HG02884 (cell line): ENCODE measurements around the gene CRYGD.
"Not testable (repeated sequence)": the region's sequence is repeated elsewhere in the genome, so short reads cannot be mapped to it uniquely, and the experiment has no call there.

Experiments
- ATAC-seq: cut with Tn5 transposase; IDR thresholded peaks from one replicate; pipeline ENCODE4 v1.9.1; 2021; ENCODE audit warnings: mild to moderate bottlenecking, moderate library complexity; ENCODE audit not compliant: unreplicated experiment

CRYGD gene

DNA sequence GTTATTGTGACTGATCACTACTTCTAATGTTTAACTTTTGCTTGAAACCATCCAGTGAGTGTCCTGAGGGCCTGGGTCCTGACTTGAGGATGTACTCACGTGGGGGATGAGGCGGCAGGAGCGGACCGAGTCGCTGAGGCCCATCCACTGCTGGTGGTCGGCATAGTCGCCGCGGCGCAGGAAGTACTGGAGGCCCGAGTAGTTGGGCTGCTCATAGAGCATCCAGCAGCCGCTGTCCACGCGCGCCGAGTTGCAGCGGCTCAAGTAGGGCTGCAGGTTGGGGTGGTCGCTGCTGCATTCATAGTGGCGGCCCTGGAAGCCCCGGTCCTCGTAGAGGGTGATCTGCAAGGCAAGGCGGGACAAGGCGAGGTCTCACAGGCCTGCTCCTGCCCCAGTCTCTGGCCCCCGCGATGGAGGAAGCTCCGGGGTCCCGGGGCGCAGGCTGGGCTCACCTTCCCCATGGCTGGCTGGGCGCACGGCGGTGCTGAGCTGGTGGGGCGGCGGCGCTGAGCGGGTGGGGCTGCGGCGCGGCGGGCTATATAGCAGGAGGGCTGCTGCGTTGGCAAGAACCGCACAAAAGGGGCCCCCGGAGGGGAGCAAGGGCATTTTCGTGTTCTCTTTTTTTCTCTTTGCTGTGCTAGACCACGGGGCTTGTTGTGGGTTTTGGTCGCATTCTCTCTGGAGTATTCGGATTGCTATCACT is at the start of gene CRYGD:
Gene CRYGD (minus strand): TSS at position 512 of the 703 bp plus-strand sequence. CDS start 51 bp downstream, at position 461.
- ATAC-seq = not testable (repeated sequence)

DNA sequence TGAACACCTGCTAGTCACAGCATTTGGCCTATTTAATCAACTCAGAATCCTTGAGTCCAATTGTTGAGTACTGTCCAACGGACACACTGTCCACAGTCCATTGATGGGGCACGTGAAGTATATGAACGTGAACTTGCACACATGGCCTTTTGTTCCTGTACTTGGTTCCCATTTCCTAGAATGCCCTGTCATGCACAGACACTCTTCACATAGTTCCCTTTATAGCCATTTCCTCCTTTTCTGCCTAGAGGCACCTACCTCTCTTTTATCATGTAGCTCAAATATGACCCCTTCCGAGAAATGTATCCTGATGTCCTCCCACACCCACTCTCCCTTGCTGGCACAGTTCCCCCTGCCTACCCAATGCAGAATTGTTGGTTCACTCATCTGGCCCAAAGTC is 47.8 kb upstream of the CRYGD start:
- ATAC-seq = no peak

DNA sequence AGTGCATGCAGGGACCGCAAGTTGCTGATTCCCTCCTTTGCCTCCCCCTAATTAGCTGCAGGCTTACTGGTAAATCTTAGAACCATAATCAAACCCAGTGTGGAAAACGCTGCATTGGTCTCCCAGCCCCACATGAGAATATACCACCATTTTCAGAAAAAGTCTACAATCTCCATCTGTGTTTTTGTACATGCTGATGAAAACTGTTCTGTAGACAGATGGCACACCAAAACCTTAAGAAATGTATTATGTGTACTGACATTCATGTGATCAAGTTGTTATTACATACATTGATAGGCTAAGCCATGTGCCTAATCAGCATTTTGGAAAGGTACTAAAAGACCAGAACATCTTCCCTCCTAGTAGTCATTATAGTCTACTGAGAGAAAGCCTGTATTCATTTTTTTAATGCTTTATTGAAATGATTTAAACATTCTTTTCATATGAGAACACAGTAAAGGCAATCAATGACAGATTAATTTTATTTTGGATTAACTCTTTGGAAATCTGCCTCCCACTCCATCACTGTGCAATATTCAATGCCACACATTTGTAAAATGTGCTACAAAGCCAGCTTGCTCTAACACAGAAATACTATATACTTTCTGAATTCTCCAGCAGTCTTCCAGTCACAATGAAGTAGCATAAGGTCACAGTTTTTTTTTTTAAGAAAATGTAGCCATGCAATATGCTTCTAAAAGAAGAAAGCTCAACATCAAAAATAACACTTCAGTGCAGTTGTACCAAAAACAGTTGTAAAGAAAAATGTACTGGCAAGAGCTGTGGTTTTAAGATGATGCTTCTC is 40.8 kb upstream of the CRYGD start:
- ATAC-seq = no peak

DNA sequence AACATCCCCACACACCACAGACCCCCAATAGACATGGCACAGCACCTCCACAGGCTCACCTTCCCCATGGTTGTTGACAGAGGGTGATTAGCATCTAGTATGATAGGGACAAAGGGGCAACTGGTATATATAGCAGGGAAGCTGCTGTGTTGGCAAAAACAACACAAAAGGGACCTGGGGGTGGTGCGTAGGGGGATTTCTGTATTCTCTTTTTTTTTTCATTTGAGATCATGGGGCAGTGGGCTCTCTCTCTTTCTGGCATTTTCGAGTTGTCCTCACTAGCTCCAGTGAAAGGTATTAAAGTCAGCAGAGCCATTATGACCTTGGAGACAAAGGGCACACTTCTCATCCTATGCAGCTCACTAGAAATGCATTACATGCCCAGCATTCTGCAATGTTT is 39.2 kb upstream of the CRYGD start, which contains the start of gene CRYGA:
Gene CRYGA (minus strand): TSS at position 101 of the 400 bp plus-strand sequence. CDS start 33 bp downstream, at position 68.
- ATAC-seq = no peak

DNA sequence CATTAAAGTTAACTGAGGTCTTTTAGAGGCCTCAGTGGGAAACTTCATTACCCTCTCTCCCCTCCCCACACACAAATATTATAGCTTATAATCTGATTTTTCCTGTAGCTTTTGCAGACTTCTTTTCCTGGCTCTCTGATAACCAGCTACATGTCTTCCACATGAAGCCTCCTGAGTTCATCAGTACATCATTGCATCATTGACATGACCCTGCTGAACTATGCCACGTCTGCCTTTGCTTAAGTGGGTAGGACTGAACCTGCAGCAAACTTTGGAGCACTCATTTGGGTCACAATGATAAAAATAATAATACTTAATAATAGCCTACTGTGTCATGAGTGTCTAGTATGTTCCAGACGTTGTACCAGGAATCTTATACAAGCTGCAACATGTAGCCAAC is 32.1 kb upstream of the CRYGD start:
- ATAC-seq = no peak

DNA sequence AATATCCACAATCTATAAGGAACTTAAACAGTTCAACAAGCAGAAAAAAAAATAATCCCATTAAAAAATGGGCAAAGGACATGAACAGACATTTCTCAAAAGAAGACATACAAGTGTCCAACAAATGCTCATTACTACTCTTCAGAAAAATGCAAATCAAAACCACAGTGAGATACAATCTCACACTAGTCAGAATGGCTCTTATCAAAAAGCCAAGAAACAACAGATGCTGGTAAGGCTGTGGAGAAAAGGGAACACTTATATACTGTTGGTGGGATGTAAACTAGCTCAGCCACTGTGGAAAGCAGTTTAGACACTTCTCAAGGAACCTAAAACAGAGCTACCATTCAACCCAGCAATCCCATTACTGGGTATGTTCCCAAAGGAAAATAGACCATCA is 28.8 kb upstream of the CRYGD start:
- no peak for ATAC-seq

DNA sequence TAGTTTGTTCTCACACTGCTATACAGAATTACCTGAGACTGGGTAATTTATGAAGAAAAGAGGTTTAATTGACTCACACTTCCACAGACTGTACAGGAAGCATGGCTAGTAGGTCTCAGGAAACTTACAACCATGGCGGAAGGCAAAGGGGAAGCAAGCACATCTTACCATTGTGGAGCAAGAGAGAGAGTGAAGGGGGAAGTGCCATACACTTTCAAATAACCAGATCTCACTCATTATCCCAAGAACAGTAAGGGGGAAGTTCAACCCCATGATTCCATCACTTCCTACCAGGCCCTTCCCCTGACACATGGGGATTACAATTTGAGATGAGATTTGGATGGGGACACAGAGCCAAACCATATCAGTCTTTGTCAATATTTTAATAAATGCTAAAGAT is 26.6 kb upstream of the CRYGD start:
- ATAC-seq = no peak

DNA sequence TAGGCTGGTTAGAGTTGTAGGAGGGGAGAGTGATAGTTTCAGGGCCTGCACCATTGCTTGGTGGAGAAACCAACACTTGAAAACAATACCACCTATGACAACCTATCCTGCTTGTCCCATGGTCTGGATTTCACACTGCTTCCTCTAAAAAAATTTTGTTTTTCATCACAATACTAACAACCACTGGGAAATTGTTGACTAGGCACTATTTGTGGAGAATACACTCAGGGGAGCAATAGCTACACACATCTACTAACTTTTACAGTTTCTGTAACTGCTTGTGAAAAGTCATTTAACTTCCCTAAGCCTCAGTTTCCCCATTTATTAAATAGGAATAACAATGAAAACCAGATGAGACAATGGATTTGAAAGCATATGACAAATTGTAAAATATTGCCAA is 25.8 kb upstream of the CRYGD start:
- ATAC-seq = no peak

DNA sequence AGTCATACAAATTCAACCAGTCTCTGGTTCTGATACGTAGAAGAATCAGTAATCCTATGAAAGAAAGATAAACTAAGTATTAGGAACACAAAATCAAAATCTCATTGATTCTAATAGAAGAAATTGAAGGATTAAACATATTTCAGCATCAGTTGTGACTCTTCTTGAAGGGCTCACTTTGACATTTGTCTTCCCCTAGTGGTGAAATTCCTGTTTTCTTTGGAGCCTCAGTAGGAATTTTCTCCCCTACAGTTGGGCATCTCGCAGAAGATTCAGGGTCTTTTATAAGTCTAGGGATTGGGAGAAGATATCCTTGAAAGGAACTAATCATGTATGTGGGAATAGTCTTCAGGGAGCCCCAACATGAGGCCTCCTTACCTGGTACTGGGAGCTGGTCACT is 24.5 kb upstream of the CRYGD start:
- ATAC-seq = no peak

DNA sequence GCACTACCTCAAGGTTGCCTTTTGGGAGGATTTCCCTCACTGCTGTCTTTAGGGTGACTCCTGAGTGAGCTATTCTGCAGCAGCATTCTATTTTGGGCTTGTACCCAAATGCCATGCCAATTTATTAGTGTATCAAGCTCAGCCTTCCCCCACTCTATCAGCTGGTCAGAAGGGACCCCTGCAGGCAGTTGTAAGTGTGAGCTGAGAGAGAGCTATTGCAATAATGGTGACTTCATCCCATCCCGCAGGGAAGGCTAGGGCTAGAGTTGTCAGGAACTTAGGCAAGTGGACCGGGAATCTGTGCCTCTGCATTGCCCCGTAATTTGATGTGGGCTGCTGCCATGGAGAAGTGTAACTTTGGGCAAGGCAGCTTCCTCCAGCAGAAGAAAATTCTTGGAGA is 23.4 kb upstream of the CRYGD start:
- no peak for ATAC-seq

DNA sequence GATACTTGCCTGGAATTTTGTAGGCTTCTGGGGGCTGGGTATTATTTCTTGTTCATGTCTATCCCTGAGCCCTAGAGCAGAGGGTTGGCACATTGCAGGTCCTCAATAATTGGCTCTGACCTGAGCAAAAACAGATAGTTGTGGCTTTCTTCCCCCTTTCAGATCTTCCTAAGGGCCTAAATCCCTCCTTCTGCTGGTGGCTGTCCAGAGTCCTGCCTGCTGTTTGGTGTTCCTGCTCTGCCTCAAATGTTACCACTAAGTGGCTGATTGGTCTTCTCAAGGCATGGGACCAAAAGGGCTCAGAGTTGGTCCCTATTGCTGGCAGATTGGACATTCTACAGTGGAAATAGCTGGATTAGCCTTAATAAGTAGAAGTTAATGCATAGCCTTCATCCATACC is 22.7 kb upstream of the CRYGD start:
- no peak for ATAC-seq

DNA sequence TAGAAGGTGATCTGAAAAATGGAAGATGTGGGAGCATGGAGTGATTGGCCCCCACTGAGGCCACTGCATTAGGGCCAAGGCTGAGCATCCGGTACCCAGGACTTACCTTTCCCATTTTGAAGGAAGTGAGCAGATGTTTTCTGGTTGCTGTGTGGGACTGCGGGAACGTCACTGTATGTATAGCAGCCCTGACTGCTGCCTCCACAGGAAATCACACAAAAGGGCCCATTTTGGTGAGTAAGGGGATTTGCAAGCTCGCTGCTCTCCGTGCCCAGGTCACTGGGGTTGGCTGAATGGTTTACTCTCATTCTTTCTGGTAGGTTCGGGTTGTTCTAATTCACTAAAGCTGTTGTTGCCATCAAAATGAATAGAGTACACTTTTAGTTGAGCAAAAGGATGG is 21.7 kb upstream of the CRYGD start, which contains the start of gene CRYGB:
Gene CRYGB (minus strand): TSS at position 153 of the 400 bp plus-strand sequence. CDS start 38 bp downstream, at position 115.
- no peak for ATAC-seq

DNA sequence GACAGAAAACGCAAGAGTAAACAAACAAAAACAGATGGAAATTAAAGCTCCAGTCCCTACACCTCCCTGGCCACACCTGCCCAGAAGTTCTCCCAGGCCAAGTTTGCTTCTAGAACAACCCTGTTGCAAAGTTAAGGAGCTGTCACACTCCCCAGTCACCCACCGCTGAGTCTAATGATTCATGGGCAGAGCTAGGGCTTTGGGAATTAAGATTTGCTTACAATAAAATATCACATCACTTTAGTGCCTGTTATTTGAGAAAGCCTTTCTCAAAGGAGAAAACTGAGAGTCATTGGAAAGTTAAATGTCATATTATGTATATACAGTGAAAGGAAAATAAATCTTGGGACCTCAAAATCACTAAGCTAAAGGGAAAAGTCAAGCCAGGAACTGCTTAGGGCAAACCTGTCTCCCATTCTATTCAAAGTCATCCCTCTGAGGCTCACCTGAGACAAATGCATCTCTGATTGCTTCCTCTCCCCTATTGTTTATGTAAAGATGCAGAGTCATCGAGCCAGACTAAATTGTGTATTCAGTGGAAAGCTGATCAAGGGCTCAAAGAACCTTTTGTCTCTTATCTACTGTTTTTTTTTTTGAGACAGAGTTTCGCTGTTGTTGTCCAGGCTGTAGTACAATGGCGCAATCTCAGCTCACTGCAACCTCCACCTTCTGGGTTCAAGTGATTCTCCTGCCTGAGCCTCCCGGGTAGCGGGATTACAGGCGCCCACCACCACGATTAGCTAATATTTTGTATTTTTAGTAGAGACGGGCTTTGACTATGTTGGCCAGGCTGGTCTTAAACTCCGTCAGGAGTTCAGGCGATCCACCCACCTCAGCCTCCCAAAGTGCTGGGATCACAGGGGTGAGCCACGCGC is 18.8 kb upstream of the CRYGD start:
- no peak for ATAC-seq

DNA sequence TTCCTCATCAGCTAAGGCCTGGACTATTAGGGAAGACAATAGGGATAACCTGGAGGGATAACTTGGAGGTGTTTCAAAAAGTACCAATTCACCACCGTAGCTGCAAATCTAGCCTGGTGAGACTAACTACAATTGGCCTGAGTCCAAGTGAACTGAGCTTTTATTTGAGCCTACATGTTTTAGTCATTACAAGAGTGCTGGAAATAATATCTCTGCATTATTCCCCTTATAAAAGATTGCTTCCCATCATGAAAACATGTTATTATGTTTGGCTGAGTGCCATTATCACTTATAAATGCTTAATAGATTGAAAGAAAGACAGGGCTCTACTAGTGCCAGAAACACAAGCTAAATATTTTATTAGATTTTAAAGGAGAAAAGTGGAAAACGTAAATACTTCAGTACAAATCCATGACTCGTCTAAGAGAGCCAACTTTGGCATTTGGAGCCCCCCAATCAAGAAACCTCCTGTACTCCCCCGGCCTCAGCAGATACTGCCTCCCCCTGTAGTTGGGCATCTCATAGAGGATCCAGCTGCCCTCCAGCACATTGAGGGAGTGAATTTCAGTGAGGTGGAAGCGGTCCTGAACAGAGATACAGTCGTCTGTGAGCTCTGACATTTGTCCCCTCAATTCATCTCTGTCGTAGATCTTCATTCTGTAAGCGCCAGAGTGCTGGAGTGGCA is 18.1 kb upstream of the CRYGD start:
- ATAC-seq = no peak

DNA sequence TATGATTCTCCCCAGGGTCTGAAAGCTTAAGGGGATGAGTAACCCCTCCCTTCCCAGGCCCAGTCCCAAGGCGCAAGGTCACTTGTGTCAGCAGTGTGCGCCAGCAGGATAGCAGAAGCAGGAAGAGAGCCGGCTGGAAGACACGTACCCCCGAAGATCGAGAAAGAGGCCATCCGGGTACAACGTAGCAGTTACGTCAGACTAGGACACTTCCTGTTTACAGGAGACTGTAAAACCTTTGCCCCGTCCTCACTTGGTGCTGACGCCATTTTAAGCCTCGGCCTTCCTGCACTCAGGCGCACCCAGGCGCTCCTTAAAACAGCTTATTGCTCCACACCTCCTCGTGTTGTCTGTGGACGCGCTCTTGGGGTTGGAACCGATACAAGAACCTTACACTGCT is 15.1 kb upstream of the CRYGD start:
- no peak for ATAC-seq

DNA sequence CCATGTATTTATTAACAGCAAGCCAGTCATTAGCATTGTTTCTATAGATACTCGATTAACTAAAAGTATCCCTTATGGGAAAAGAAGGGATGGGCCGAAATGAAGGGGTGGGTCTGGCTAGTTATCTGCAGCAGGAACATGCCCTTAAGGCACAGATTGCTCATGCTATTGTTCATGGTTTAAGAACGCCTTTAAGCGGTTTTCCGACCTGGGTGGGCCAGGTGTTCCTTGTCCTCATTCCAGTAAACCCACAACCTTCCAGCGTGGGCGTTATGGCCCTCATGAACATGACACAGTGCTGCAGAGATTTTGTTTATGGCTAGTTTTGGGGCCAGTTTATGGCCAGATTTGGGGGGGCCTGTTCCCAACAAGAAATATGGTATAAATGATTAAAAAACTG is 14.0 kb upstream of the CRYGD start:
- not testable (repeated sequence) for ATAC-seq

DNA sequence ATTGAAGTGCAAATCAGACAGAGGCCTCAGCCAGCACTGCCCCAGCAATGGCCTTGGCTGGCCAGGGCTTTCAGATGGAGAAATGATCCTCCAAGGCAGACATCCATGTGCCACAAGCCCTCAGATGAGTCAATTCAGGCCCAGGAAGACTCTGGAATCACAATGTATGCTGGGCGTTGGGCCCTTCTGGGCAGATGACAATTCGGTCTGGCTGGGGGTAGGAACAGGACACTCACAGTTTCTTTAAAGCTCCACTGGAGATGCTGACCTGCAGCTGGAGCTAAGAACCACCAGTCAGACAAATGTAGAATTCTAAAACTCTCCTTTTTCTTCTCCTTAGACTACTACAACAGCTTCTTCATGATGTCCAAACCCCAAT is 12.4 kb upstream of the CRYGD start:
- no peak for ATAC-seq

DNA sequence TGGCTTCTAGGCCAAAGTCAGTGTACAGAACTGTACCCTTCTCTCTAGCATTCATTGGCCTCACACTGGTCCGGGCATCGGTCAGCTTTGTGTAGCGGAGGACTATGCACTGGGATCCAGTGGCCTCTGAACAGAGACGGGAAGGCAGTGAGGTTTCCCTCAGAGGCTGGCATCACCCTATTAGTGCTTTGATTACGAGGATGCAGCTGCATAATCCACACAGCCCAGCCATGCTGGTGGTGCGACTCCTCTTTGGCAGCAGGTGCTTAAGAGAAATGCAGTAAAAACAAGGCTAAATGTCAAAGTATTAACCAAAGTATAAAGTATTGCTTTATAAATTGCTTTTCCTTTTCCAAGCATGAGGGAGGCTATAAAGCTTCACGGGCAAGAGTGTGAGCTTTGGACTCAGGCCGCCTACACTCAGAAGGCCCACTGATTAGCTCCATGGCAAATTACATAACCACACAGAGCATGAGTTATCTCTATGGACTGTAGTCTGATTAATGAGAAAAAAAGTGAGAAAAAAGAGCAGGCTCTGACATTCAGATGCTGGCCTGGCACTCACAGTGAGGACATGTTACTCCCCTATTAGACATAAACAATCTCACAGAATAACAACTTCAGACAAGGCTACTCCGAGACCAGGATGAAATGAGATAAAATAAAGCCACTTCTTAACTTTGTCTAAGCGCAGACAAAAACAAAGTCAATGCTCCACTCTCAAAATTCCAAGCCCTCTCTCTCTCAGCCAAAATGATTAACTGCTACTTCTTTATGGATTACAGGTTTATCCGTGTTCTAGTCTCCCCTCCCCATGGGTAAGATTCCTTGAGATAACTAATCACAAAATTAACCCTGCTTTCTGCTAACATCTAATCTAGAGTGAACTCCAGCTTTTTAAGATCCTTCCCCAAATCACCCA is 11.7 kb upstream of the CRYGD start:
- ATAC-seq = no peak

DNA sequence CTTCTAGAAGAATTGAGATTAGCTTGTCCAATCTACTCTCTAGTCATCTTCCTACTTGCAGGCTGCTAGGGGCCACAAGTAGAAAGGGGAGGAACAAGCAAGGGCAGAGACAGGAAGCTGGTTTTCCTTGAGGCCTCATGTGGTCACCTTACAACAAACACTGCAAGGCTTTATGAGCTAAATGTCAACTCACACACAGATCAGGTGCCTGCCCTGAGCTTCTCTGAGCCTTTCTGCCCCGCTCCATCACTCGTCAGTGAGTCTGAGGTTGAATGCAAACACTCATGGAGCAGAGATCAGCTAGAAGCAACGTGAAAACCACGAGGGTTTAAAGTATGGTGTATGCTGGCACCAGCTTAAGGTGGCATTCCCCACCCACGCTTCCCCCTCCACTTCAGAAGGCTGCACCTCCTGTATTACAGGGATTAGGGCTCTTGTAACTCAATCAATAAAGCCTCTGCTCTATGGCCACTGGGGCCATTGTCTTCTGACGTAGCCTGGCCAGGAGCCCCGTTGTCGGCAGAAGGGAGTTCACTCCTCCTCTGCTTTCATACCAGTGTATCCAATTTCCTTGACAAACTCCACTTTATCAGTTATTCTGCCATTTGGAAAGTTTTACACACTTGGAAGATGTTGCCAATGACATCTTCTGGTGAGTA is 10.7 kb upstream of the CRYGD start:
- no peak for ATAC-seq
